OCI-LY3 (cell line): ENCODE measurements around the gene SLC23A3.

ENCODE experiments used
- H2AFZ ChIP-seq: fragments of 200-600, 300-600 bp; shearing (Covaris generic); 2 replicates; pipeline ENCODE4 v1.6.0; 2014; ENCODE audit warnings: antibody characterized with exemption, low read depth, low read length
- H3K27ac ChIP-seq: fragments of 200-600, 300-600 bp; sonication (generic); 2 replicates; pipeline ENCODE4 v1.5.1; 2014; ENCODE audit warnings: mild to moderate bottlenecking, low read length, moderate library complexity, mixed read lengths
- H3K27me3 ChIP-seq: fragments of 200-600, 300-600 bp; sonication (generic); 2 replicates; pipeline ENCODE4 v1.6.1; 2014; ENCODE audit warnings: low read depth, low read length, mixed read lengths
- H3K36me3 ChIP-seq: fragments of 200-600, 300-600 bp; sonication (generic); replicated peaks from 2 replicates; pipeline ENCODE3; 2014; ENCODE audit warnings: low read depth, low read length, mixed read lengths
- H3K4me1 ChIP-seq: fragments of 300-600, 200-600 bp; sonication (generic); 2 replicates; pipeline ENCODE4 v1.6.1; 2014; ENCODE audit warnings: low read length, mixed read lengths
- H3K4me2 ChIP-seq: fragments of 200-600, 300-600 bp; sonication (generic); 2 replicates; pipeline ENCODE4 v1.6.1; 2014; ENCODE audit warnings: low read length, mixed read lengths
- H3K4me3 ChIP-seq: fragments of 300-600, 200-600 bp; sonication (generic); 2 replicates; pipeline ENCODE4 v1.5.1; 2014; ENCODE audit warnings: antibody characterized with exemption, mild to moderate bottlenecking, low read length, moderate library complexity
- H3K79me2 ChIP-seq: fragments of 300-600, 200-600 bp; shearing (Covaris generic); 2 replicates; pipeline ENCODE4 v1.6.1; 2014; ENCODE audit warnings: mild to moderate bottlenecking, low read length, mixed read lengths
- H3K9ac ChIP-seq: fragments of 300-600, 200-600 bp; shearing (Covaris generic); 2 replicates; pipeline ENCODE4 v1.6.0; 2014; ENCODE audit warnings: mild to moderate bottlenecking, low read length, moderate library complexity
- H3K9me3 ChIP-seq: fragments of 200-600, 300-600 bp; shearing (Covaris generic); 2 replicates; pipeline ENCODE4 v1.6.1; 2014; ENCODE audit warnings: low read length, mixed read lengths; ENCODE audit not compliant: insufficient read depth
- H4K20me1 ChIP-seq: fragments of 200-600, 300-600 bp; sonication (generic); 2 replicates; pipeline ENCODE4 v1.6.1; 2016; ENCODE audit warnings: low read length, mixed read lengths; ENCODE audit not compliant: insufficient read depth
- EZH2phosphoT487 ChIP-seq: fragments of 200-600 bp; shearing (Covaris generic); IDR thresholded peaks from 2 replicates; pipeline ENCODE4 v1.6.1; 2018; ENCODE audit warnings: antibody characterized with exemption, mixed run types, low read depth
- TF ChIP-seq, protein P1 (sequence below): fragments of 200-600, 300-600 bp; sonication (generic); IDR thresholded peaks from 2 replicates; pipeline ENCODE4 v1.5.1; 2014; ENCODE audit warnings: antibody characterized with exemption, low read length, low read depth

The SLC23A3 gene

DNA sequence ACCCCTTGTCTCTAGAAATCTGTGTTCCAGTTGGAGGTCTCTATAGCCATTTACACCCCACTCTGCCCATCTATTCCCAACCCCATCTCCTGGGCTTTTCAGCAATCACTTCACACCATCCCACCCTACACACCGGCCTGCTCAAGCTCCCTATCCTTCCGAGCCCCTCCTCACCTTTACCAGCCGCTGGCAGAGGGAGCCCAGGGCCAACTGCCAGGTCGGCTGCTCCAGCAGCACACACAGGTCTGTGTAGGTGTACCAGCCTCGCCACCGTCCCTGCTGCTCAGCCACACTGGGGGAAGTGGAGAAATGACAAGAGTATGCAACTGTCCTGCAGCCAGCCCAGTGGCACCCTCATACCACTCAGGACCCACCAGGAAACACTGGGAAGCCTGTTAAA lies 3.3 kb upstream of the SLC23A3 start:
- Histone ChIP-seq H3K79me2 (no peaks in the 10 kb centered on the region; the same call in 1 of the 2 replicates), H3K27ac (no peak overlapping the region), H3K4me3 (no peak overlapping the region), H3K9me3 (no peaks in the 10 kb centered on the region), H3K9ac (no peak overlapping the region), H3K27me3 (no peaks in the 10 kb centered on the region), H2AFZ (no peak overlapping the region), H3K4me1 (peaks cover 6% of the 10 kb centered on the region), H3K4me2 (no peak overlapping the region), H3K36me3 (peaks cover 8% of the 10 kb centered on the region), H4K20me1 (no peaks in the 10 kb centered on the region)
- no peak for TF ChIP-seq EZH2phosphoT487
- TF ChIP-seq, protein P1, sequence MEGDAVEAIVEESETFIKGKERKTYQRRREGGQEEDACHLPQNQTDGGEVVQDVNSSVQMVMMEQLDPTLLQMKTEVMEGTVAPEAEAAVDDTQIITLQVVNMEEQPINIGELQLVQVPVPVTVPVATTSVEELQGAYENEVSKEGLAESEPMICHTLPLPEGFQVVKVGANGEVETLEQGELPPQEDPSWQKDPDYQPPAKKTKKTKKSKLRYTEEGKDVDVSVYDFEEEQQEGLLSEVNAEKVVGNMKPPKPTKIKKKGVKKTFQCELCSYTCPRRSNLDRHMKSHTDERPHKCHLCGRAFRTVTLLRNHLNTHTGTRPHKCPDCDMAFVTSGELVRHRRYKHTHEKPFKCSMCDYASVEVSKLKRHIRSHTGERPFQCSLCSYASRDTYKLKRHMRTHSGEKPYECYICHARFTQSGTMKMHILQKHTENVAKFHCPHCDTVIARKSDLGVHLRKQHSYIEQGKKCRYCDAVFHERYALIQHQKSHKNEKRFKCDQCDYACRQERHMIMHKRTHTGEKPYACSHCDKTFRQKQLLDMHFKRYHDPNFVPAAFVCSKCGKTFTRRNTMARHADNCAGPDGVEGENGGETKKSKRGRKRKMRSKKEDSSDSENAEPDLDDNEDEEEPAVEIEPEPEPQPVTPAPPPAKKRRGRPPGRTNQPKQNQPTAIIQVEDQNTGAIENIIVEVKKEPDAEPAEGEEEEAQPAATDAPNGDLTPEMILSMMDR: no peak

DNA sequence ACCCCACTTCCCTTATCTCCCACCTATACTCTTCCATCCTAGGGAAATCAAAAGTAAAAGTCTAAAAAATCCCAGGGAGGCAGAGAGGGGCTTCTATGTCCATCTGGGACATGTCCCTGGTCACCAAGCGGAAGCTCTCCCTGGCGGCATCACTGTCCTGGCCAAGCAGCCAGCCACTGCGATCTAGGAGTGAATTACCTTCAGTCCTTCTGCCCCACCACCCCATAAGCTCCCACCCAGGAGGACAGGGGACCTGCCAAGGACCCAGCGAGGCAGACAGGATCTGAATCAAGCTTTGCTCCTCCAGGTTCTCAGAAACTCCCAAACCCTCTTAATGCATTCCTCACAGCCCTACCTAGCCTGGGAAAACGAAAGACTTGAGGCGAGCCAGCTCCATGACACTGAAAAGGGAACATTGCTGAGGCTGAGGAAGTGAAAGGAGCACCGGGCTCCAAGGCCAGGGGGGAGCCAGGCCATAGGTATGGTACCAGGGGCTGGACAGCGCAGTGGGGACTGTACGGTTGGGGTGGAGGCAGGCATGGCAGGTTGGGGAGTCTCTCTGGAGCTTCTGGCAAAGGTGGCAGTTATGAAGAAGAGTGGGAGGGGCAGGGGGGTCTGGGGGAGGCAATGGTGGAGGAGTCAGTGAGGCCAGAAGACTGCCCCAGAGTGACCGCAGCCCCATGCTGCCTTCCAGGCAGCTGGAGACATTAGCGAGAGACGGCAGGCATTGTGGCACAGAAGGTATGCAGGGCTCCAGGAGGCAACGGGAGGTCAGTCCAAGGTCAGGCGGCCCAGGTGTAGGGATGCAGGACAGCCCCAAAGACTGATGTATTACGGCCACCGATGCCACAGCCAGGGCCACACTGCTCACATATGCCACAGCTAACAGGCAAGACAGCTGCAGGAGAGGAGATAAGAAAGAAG lies 2.7 kb upstream of the SLC23A3 start:
- no peaks in the 10 kb centered on the region for H3K27me3 ChIP-seq
- no peaks in the 10 kb centered on the region for H3K9me3 ChIP-seq
- peaks cover 6% of the 10 kb centered on the region for H3K4me1 ChIP-seq
- no peak overlapping the region for H2AFZ ChIP-seq
- H3K79me2 ChIP-seq: no peaks in the 10 kb centered on the region; the same call in 1 of the 2 replicates
- H4K20me1 ChIP-seq: no peaks in the 10 kb centered on the region
- TF ChIP-seq, protein P1: no peak
- no peak for TF ChIP-seq EZH2phosphoT487
- no peak overlapping the region for H3K4me3 ChIP-seq
- peaks cover 8% of the 10 kb centered on the region for H3K36me3 ChIP-seq
- H3K4me2 ChIP-seq: no peak overlapping the region
- H3K27ac ChIP-seq: no peak overlapping the region
- H3K9ac ChIP-seq: no peak overlapping the region

DNA sequence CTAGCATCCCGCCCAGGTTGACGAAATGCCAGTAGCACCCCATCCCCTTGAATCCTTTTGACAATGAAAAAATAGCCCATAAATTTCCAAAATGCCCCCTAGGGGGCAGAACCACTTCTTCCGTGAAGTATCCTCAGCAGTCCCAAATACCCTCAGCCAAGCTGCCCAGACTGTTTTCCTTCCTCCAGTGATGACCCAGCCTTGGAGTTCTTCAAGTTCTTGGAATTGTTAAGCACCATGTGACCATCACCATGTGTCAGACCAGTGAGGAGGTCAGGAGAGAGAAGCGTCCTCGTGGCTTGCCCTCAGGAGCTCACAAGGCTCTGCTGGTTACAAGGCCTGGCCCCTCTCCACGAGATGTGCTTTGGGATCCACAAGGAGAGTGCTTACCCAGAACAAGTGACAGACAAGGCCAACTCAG lies 1.4 kb upstream of the SLC23A3 start:
- Histone ChIP-seq H3K4me1 (peaks cover 6% of the 10 kb centered on the region), H3K27me3 (no peaks in the 10 kb centered on the region), H3K27ac (no peak overlapping the region), H3K36me3 (peaks cover 8% of the 10 kb centered on the region), H3K79me2 (no peaks in the 10 kb centered on the region; the same call in 1 of the 2 replicates), H4K20me1 (no peaks in the 10 kb centered on the region), H3K4me2 (no peak overlapping the region), H3K9me3 (no peaks in the 10 kb centered on the region), H3K9ac (no peak overlapping the region), H3K4me3 (no peak overlapping the region), H2AFZ (no peak overlapping the region)
- TF ChIP-seq, protein P1: peak; percentile 62
- TF ChIP-seq EZH2phosphoT487: no peak

DNA sequence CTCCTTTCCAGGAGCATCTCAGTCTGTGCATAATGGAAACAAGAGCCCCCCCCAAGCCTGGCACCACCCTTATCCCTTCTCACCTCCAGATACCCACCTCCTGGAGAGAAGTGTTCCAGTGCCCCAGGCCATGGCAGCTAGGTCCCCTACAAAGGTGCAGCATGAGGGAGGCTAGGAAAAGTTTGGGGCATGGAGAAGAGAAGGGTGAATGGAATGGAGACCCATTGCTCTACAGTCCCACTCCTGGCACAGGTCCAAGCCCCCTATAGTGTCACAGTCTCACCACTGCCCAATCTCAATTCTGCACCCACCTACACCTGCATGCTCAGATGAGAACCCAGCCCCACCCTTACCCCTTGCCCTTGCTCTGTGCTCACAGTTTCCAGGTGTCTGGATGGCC lies 897 bp downstream of the SLC23A3 start:
- TF ChIP-seq EZH2phosphoT487: no peak
- TF ChIP-seq, protein P1: no peak
- Histone ChIP-seq H3K27ac (no peak overlapping the region), H3K27me3 (no peaks in the 10 kb centered on the region), H3K79me2 (no peaks in the 10 kb centered on the region), H2AFZ (no peak overlapping the region), H3K9ac (no peak overlapping the region), H3K4me1 (no peaks in the 10 kb centered on the region), H3K4me2 (no peak overlapping the region), H3K9me3 (no peaks in the 10 kb centered on the region), H4K20me1 (no peaks in the 10 kb centered on the region), H3K36me3 (no peaks in the 10 kb centered on the region), H3K4me3 (no peak overlapping the region)
